HG02759 (cell line): ENCODE data around the gene CDK16.
"Not testable (repeated sequence)": the region's sequence is repeated elsewhere in the genome, so short reads cannot be mapped to it uniquely, and the experiment has no call there.

ENCODE experiments used
- ATAC-seq: cut with Tn5 transposase; IDR thresholded peaks from one replicate; pipeline ENCODE4 v1.9.1; 2021; ENCODE audit warnings: mild to moderate bottlenecking, moderate library complexity; ENCODE audit not compliant: unreplicated experiment

Gene CDK16

DNA sequence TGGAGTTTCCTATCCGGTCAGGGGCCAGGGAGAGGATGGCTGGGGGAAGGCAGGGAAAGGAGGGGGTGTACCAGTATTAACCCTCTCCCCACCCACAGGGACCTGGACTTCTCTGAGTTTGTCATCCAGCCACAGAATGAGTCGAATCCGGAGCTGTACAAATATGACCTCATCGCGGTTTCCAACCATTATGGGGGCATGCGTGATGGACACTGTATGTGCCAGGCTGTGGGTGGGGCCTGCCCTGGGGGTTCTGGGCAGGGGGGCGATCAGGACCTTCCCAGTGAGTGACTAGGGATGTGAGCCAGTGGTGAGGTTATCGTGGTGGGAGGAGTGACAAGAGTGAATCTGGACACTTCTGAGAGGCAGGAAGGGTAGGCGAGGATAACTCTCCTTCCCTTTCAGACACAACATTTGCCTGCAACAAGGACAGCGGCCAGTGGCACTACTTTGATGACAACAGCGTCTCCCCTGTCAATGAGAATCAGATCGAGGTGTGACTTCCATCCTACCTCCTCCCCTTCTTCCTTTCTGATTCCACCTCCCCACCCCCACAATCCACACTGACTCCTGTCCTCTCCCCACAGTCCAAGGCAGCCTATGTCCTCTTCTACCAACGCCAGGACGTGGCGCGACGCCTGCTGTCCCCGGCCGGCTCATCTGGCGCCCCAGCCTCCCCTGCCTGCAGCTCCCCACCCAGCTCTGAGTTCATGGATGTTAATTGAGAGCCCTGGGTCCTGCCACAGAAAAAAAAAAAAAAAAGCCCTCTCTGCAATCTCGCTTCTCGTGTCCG is 28.9 kb downstream of the CDK16 start:
- ATAC-seq: no peak

DNA sequence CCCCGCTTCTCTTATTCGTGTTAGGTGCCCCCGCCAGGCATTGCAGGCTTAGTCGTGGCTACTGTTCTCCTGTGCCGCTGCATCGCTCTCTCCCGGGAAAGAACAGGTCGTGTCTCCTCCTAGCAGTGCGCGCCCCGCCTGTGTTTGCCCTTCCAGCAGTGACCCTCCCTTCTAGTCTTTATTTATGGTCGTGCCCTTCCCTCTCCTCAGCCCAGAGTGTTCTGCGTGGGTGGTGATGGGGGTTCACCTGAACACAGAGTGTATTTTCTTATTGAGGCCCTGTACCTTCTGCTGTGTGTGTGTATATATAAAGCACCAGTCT is 29.5 kb downstream of the CDK16 start:
- ATAC-seq: no peak

DNA sequence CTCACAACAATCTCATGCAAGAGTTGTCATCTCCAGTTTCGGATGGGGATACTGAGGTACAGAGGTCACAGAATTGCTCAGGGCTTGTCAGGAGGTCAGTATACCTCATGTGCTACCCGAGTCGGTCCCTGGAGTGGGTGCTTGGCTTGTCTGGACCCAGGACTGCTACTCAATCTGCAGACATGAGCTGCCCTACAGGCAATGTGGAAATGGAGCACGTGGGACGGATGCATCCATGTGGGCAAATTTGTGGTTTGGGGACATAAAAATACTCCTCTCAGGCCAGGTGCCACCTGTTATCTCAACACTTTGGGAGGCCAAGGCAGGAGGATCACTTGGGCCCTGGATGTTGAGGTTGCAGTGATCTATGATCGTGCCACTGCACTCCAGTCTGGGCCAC is 30.1 kb downstream of the CDK16 start:
- ATAC-seq: no peak

DNA sequence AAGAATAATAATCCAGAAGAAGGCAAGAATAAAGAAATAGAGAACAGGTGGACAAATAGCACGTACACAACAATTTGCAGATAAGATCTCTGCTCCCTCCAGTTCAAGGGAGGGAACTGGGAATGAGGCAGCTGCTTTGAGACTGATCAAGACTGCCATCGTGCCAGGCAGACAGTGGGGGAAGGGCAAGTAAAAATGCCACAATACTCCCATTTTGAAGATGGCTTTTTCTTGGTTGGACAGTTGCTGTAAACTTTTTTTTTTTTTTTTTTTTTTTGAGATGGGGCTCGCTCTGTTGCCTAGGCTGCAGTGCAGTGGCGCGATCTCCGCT is 31.5 kb downstream of the CDK16 start:
- ATAC-seq: no peak

DNA sequence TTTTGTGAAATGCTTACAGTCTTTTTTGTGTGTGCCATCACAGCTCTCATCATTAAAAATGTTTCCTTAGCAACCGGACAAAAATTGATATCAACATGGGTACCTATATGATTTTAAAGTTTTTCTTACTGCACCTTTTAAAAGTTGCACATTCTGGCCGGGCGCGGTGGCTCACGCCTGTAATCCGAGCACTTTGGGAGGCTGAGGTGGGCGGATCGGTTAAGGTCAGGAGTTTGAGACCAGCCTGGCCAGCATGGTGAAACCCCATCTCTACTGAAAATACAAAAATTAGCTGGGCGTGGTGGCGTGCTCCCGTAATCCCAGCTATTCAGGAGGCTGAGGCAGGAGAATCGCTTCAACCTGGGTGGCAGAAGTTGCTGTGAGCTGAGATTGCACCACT is 39.1 kb downstream of the CDK16 start:
- ATAC-seq: not testable (repeated sequence)

DNA sequence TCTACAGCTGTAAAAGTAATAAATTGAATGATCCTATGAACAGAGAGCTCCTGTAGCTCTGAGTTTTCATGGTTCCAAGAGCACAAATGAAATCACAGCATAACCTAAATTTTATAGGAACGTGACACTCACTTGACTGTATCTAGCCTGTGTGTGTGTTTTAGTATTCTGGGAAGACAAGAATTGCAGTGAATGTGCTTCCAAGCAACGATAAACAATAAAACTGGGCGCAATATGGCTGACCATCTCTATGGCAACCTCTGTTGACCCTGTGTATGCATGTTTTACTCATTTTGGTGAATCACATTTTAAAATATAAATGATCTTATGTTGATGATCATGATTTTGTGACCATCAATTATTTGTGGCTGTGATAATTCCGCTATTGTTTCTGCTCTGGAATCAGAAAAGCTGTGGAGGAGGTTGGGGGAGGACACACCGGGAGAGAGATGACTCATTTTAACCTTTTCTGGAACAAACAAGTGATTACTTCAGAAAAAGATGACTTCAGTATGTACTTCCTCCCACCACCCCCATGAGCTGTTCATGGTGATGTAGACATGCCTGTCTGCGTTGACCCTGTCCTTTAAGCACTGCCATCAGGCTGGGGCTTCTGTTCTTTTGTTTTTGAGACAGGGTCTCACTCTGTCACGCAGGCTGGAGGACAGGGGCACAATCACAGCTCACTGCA is 46.1 kb downstream of the CDK16 start:
- no peak for ATAC-seq

DNA sequence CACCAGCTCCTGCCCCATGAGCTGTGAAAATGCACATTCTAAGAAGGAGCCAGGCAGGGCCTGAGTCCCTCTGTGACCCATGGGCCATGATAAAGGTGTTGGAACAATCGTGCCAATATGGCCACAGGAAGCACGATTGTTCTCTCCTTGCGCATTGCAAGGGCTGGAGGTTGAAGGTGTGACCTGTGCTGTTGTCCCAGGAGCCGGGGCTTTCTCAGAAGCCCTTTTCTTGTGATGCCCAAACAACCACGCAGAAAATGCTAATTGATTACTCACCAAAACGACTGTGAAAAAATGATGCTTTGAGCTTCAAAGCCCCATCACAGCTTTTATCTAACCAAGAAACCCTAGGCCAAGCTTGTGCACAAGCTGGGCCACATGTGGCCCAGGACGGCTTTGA is 48.2 kb downstream of the CDK16 start:
- ATAC-seq: no peak

DNA sequence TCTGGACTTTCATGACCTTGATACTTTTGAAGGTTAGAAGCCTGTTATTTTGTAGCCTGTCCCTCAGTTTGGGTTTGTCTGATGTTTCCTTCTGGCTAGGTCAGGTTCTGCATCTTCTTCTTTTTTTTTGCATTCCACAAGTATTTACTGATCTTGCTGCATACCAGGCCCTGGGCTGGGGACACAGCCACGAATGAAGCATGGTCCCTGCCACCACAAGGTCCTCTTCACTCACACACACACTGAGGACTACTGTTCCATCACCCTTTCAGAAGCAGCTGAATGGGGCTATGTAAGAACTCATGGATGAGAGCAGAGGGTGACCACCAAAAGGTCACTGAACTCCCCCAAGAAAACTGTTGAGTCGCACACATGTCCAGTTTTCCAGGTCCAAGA is 53.5 kb downstream of the CDK16 start:
- ATAC-seq: no peak

DNA sequence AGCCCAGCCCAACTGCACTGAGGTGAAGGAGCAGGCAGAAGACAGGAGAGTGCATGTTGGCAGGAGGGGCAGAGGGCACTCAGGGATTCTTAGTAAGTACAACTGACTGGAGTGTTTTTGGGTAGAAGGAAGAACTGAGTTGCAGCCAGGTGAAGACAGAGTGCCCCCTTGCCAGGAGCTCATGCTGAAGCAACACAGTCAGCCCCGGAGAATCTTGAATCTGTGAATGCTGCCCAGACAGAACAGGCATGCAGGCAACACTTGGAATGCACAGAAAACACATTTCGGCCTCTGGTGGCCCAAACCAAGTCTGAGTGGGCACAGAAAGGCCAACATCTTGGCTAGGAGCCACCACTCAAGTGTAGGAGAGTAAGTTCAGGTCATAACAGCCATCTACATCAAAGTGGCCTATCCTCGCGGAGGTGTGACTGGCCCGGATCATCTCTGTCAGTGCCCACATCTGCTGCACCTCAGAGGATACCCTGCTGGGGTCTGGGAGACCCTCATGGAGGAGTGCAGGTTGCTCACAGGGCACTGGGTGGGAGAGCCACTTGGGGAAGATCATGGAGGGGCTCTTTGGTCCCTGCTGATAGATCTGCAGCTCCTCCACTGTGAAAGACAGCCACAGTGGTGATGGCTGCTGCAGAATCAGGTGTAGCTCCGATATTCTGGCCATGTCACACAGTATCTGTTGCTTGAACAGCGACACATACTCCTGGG is 54.7 kb downstream of the CDK16 start:
- ATAC-seq: no peak

DNA sequence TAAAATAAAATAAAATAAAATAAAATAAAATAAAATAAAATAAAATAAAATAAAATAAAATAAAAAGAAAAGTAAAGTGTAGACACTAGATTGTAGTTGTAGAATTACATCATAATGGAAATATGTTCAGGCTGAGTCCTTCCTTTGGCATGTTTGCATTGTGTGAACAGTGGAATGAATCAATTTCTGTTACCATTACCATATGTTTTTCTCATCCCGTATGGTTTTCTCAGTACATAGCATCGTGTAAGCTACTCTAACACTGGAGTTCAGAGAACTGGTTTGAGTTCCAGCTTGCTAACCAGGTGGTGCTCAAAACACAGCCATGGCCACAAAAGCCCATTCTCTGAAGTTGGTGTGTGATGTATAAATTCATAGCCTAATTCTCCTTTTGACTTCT is 60.2 kb downstream of the CDK16 start:
- no peak for ATAC-seq
